Peyer's patch (tissue), 4 donors: ENCODE results near the gene RSRC1. TPM values are rescaled to one million over a fixed set of nuclear protein-coding genes. Genes with fewer than 3 reads are reported as not detected.

Source experiments
- DNase-seq, 3 donors: peaks; one replicate each; pipeline ENCODE4 v3.0.0-alpha.2; 2017 to 2019
- H3K27ac ChIP-seq, 4 donors: fragments of 200-600 bp; sonication (generic); one replicate each; pipeline ENCODE4 v1.5.1; 2016 to 2019
- H3K27me3 ChIP-seq, 2 donors: fragments of 200-600 bp; sonication (generic); one replicate each; pipeline ENCODE4 v1.5.1; 2019
- H3K36me3 ChIP-seq, 3 donors: fragments of 200-600 bp; sonication (generic); one replicate each; pipeline ENCODE4 v1.5.1; 2016 to 2019
- H3K4me1 ChIP-seq, 4 donors: fragments of 200-600 bp; sonication (generic); one replicate each; pipeline ENCODE4 v1.5.1; 2016 to 2019
- H3K4me3 ChIP-seq, 4 donors: fragments of 200-600 bp; sonication (generic); 1 replicate in 3 of 4; 2 replicates in 1 of 4; pipeline ENCODE4 v1.5.1; 2016 to 2019; ENCODE audit warnings: mild to moderate bottlenecking in 1 of 4
- H3K9me3 ChIP-seq, 4 donors: fragments of 200-600 bp; sonication (generic); one replicate each; pipeline ENCODE4 v1.5.1; 2016 to 2019; ENCODE audit warnings: mild to moderate bottlenecking in 1 of 4
- CTCF ChIP-seq, 6 experiments: fragments of 450-650 bp in 4 of 6; fragments of 200-600 bp in 2 of 6; sonication (generic) in 1 of 6; IDR thresholded peaks; one replicate each; pipeline ENCODE4 v1.5.1; 2017 to 2019; ENCODE audit warnings: antibody characterized with exemption in 6 of 6, mild to moderate bottlenecking in 3 of 6, moderate library complexity in 1 of 6
- POLR2A ChIP-seq, 2 donors: fragments of 450-650 bp; IDR thresholded peaks; one replicate each; pipeline ENCODE4 v1.5.1; 2017; ENCODE audit warnings: antibody characterized with exemption in 2 of 2, mild to moderate bottlenecking in 2 of 2, moderate library complexity in 2 of 2
- total RNA-seq, 4 donors: library from RNA; depleted of rRNA; stranded (reverse); fragments of >200 nt; gene quantifications; one replicate each; pipeline ENCODE4 v1.1.0, GENCODE V29; 2016

The RSRC1 gene
- total RNA-seq, 4 donors from 2014 or later, result 12.4 to 152 (median 29.4) TPM

GRCh38 chr3:158264894-158265293 is 155.0 kb downstream of the RSRC1 start:
- TF ChIP-seq CTCF (IDR thresholded peaks at IDR 0.05) (no peak), POLR2A (IDR thresholded peaks at IDR 0.05) (no peak)
- DNase-seq, result no peak
- Histone ChIP-seq H3K4me1 (no peaks in the 10 kb centered on the region), H3K9me3 (peaks cover 0 to 12% (median 3%) of the 10 kb centered on the region in 4 donors), H3K4me3 (no peak overlapping the region), H3K36me3 (no peaks in the 10 kb centered on the region), H3K27me3 (no peaks in the 10 kb centered on the region), H3K27ac (no peak overlapping the region)

- Histone ChIP-seq H3K4me1 (no peaks in the 10 kb centered on the region), H3K4me3 (no peak overlapping the region), H3K9me3 (peaks cover 0 to 12% (median 3%) of the 10 kb centered on the region in 4 donors), H3K27me3 (no peaks in the 10 kb centered on the region), H3K36me3 (no peaks in the 10 kb centered on the region), H3K27ac (no peak overlapping the region)
- no peak for DNase-seq
- TF ChIP-seq CTCF (IDR thresholded peaks at IDR 0.05), result no peak
Observed at GRCh38 chr3:158267015-158267414, 157.1 kb downstream of the RSRC1 start.

- H3K9me3 ChIP-seq, result peaks cover 0 to 12% (median 3%) of the 10 kb centered on the region in 4 donors
- no peak for DNase-seq
- no peak overlapping the region for H3K27ac ChIP-seq
- H3K4me1 ChIP-seq, result no peaks in the 10 kb centered on the region
- no peak overlapping the region for H3K4me3 ChIP-seq
- H3K27me3 ChIP-seq, result no peaks in the 10 kb centered on the region
- H3K36me3 ChIP-seq, result no peaks in the 10 kb centered on the region
- TF ChIP-seq CTCF (IDR thresholded peaks at IDR 0.05) (no peak), POLR2A (IDR thresholded peaks at IDR 0.05) (no peak)
Observed at GRCh38 chr3:158269942-158270341, 160.1 kb downstream of the RSRC1 start.

GRCh38 chr3:158272081-158272480 is 162.2 kb downstream of the RSRC1 start:
- H3K4me1 ChIP-seq, result no peaks in the 10 kb centered on the region
- H3K9me3 ChIP-seq, result peaks cover 0 to 4% (median 0%) of the 10 kb centered on the region in 4 donors
- H3K27ac ChIP-seq, result no peak overlapping the region
- DNase-seq, result no peak
- H3K27me3 ChIP-seq, result no peaks in the 10 kb centered on the region
- TF ChIP-seq CTCF (IDR thresholded peaks at IDR 0.05), result no peak
- TF ChIP-seq POLR2A (IDR thresholded peaks at IDR 0.05), result no peak
- H3K36me3 ChIP-seq, result no peaks in the 10 kb centered on the region
- H3K4me3 ChIP-seq, result no peak overlapping the region

GRCh38 chr3:158273656-158274055 is 163.8 kb downstream of the RSRC1 start:
- no peaks in the 10 kb centered on the region for H3K36me3 ChIP-seq
- H3K27ac ChIP-seq, result no peak overlapping the region
- TF ChIP-seq POLR2A (IDR thresholded peaks at IDR 0.05) (no peak), CTCF (IDR thresholded peaks at IDR 0.05) (no peak)
- no peaks in the 10 kb centered on the region for H3K9me3 ChIP-seq
- H3K27me3 ChIP-seq, result no peaks in the 10 kb centered on the region
- DNase-seq, result no peak
- no peak overlapping the region for H3K4me3 ChIP-seq
- no peaks in the 10 kb centered on the region for H3K4me1 ChIP-seq

- no peaks in the 10 kb centered on the region for H3K36me3 ChIP-seq
- H3K27ac ChIP-seq, result no peak overlapping the region
- DNase-seq, result no peak
- H3K4me1 ChIP-seq, result no peaks in the 10 kb centered on the region
- H3K4me3 ChIP-seq, result no peak overlapping the region
- H3K9me3 ChIP-seq, result no peaks in the 10 kb centered on the region
- TF ChIP-seq POLR2A (IDR thresholded peaks at IDR 0.05), result no peak
- no peak for TF ChIP-seq CTCF (IDR thresholded peaks at IDR 0.05)
- no peaks in the 10 kb centered on the region for H3K27me3 ChIP-seq
Observed at GRCh38 chr3:158278187-158278586, 168.3 kb downstream of the RSRC1 start.
